HepG2 (cell line): Measurements from ENCODE around the gene KLF18. TPM values are rescaled to one million over a fixed set of nuclear protein-coding genes. Genes with fewer than 3 reads are reported as not detected.

Experiments used
- ATAC-seq: fragments of 200-7000 bp; cut with Tn5 transposase; 3 replicates; pipeline ENCODE4 v1.9.1; 2020; ENCODE audit warnings: mild to moderate bottlenecking, moderate library complexity
- BruUV-seq: library from RNA; stranded (reverse); fragments of 400-500 nt; replicated peaks from 2 replicates; lab custom pipeline; 2021; lab: Mats Ljungman, UMichigan
- CTCF ChIA-PET: fragments of 300-600 bp; formaldehyde crosslinking; extraction: SDS; loops from one replicate; lab custom pipeline; 2021; ENCODE audit warnings: low total read pairs, inconsistent platforms, low intra/inter-chr PET ratio; lab: Yijun Ruan, JAX
- POLR2A ChIA-PET: fragments of 350-600 bp; sonication (Branson Sonifier 250); formaldehyde crosslinking; loops from one replicate; lab custom pipeline; 2020; ENCODE audit warnings: antibody characterized with exemption, inconsistent platforms; lab: Yijun Ruan, JAX
- DNase-seq: peaks from one replicate; pipeline ENCODE4 v3.0.0-alpha.2; 2015; ENCODE audit warnings: low spot score
- FAIRE-seq: peaks from 3 replicates; lab custom pipeline; 2011; peaks lifted over from hg19 to GRCh38; lab: Jason Lieb, UNC
- H2AFZ ChIP-seq: one replicate; pipeline ENCODE4 v1.6.1; 2011; ENCODE audit warnings: low read length, inconsistent platforms
- H3K27ac ChIP-seq: fragments of 300-600 bp; 3 replicates; pipeline ENCODE4 v1.8.0; 2011; ENCODE audit warnings: mixed run types, mild to moderate bottlenecking, mixed read lengths, low read length, inconsistent platforms; ENCODE audit not compliant: insufficient read depth; ENCODE audit errors: extremely low read length
- H3K27me3 ChIP-seq, 2 experiments: fragments of 200-600 bp in 1 of 2; 2 replicates in 1 of 2; 3 replicates in 1 of 2; pipeline versions ENCODE4 v1.6.0 to v1.8.0; 2011; ENCODE audit warnings: low read length in 2 of 2, mild to moderate bottlenecking in 2 of 2, moderate library complexity in 2 of 2, inconsistent platforms in 1 of 2; ENCODE audit not compliant: insufficient read depth in 2 of 2, control insufficient read depth in 1 of 2
- H3K36me3 ChIP-seq, 2 experiments: fragments of 200-600 bp in 1 of 2; replicated peaks in 1 of 2; 2 replicates in 1 of 2; 3 replicates in 1 of 2; pipeline versions ENCODE4 v1.5.1 to v1.8.0; 2011; ENCODE audit warnings: low read length in 2 of 2, inconsistent platforms in 1 of 2; ENCODE audit not compliant: insufficient read depth in 2 of 2, control insufficient read depth in 1 of 2
- H3K4me1 ChIP-seq: 2 replicates; pipeline ENCODE4 v1.5.1; 2012; ENCODE audit warnings: low read length, inconsistent platforms; ENCODE audit not compliant: insufficient read depth
- H3K4me2 ChIP-seq: 2 replicates; pipeline ENCODE4 v1.6.0; 2011; ENCODE audit warnings: low read depth, low read length, inconsistent platforms
- H3K4me3 ChIP-seq, 3 experiments: fragments of 200-600 bp in 1 of 3; sonication (generic), shearing (Covaris generic) in 1 of 3; replicated peaks in 1 of 3; 2 replicates each; pipeline ENCODE4 v1.5.1; 2011 to 2016; ENCODE audit warnings: low read length in 3 of 3, inconsistent platforms in 2 of 3, low read depth in 2 of 3, mild to moderate bottlenecking in 2 of 3, control low read depth in 1 of 3, mixed read lengths in 1 of 3; ENCODE audit not compliant: insufficient read depth in 1 of 3
- H3K79me2 ChIP-seq: one replicate; pipeline ENCODE4 v1.6.1; 2011; ENCODE audit warnings: low read length, inconsistent platforms; ENCODE audit not compliant: insufficient read depth
- H3K9ac ChIP-seq: 2 replicates; pipeline ENCODE4 v1.6.0; 2011; ENCODE audit warnings: mild to moderate bottlenecking, low read depth, low read length, inconsistent platforms; ENCODE audit not compliant: insufficient read depth
- H3K9me3 ChIP-seq: 2 replicates; pipeline ENCODE4 v1.5.1; 2012; ENCODE audit warnings: mild to moderate bottlenecking, low read length
- H4K20me1 ChIP-seq: 2 replicates; pipeline ENCODE4 v1.6.0; 2011; ENCODE audit warnings: inconsistent platforms, mild to moderate bottlenecking, low read length, moderate library complexity; ENCODE audit not compliant: insufficient read depth
- KDM6A ChIP-seq: IDR thresholded peaks from 2 replicates; pipeline ENCODE4 v1.6.1; 2016; ENCODE audit warnings: low read depth
- NCOA1 ChIP-seq: sonication (generic); formaldehyde crosslinking; IDR thresholded peaks from 2 replicates; pipeline ENCODE4 v1.9.0; 2021; ENCODE audit warnings: missing genetic modification reagents
- NFKB2 ChIP-seq: sonication (generic); formaldehyde crosslinking; IDR thresholded peaks from 2 replicates; pipeline ENCODE4 v1.4.0; 2020; ENCODE audit warnings: missing genetic modification reagents, borderline replicate concordance
- SNAPC2 ChIP-seq: sonication (generic); formaldehyde crosslinking; IDR thresholded peaks from 2 replicates; pipeline ENCODE4 v1.8.1; 2022; ENCODE audit warnings: mild to moderate bottlenecking, missing genetic modification reagents
- WGBS: methylation state at CpG from one replicate; pipeline ENCODE4 v1.1.6; 2017; ENCODE audit warnings: low lambda C conversion rate; 5-methylcytosine and 5-hydroxymethylcytosine counted together
- in situ Hi-C: cut with HindIII; loops from 2 replicates; pipeline ENCODE4 v1.10.0; 2017; ENCODE audit warnings: low pct_unique_long_range_greater_than_20kb; ENCODE audit not compliant: extremely low pct_ligation_motif_present
- intact Hi-C: fragments of 100-400 bp; cut with micrococcal nuclease; formaldehyde crosslinking; loops from one replicate; pipeline ENCODE4 v1.10.0; 2022; ENCODE audit not compliant: unreplicated experiment
- polyA plus RNA-seq, 8 experiments: library from polyadenylated mRNA; depleted of rRNA in 3 of 8; stranded (reverse) in 7 of 8; unstranded in 1 of 8; fragments of >200 nt; fragmentation: Illumina TruSeq in 4 of 8; extraction: Trizol in 4 of 8; gene quantifications; 2 replicates each; pipeline versions ENCODE4 v1.2.1 to v1.2.3, GENCODE V29; 2011 to 2016; ENCODE audit warnings: low read depth in 4 of 8, missing spikeins in 1 of 8, mixed read lengths in 1 of 8; ENCODE audit not compliant: insufficient read depth in 1 of 8
- total RNA-seq, 5 experiments: library from RNA; depleted of rRNA; stranded (reverse); fragments of >200 nt; fragmentation: Illumina TruSeq; extraction: Trizol; gene quantifications; 2 replicates each; pipeline ENCODE4 v1.2.3, GENCODE V29; 2016; ENCODE audit warnings: low read depth in 1 of 5
- TF ChIP-seq, protein P1 (sequence below), 2 experiments: fragments of 450-650 bp in 1 of 2; sonication (generic) in 1 of 2; formaldehyde crosslinking in 1 of 2; IDR thresholded peaks; 2 replicates each; pipeline versions ENCODE4 v1.6.1 to v1.8.0; 2016 to 2022; ENCODE audit warnings: antibody characterized with exemption in 1 of 2, mild to moderate bottlenecking in 1 of 2, missing genetic modification reagents in 1 of 2
- TF ChIP-seq, protein P2 (sequence below): sonication (generic); formaldehyde crosslinking; IDR thresholded peaks from 2 replicates; pipeline ENCODE4 v1.5.0; 2020; ENCODE audit warnings: mild to moderate bottlenecking, missing genetic modification reagents
- TF ChIP-seq, protein P3 (sequence below): sonication (generic); formaldehyde crosslinking; IDR thresholded peaks from 2 replicates; pipeline ENCODE4 v1.8.0; 2022; ENCODE audit warnings: mild to moderate bottlenecking, missing genetic modification reagents, moderate library complexity

Gene KLF18
- total and polyA plus RNA-seq, 2 of the 13 experiments (the other 11 are each of a cell fraction or from before 2014, with no cell fraction given) = not detected

DNA sequence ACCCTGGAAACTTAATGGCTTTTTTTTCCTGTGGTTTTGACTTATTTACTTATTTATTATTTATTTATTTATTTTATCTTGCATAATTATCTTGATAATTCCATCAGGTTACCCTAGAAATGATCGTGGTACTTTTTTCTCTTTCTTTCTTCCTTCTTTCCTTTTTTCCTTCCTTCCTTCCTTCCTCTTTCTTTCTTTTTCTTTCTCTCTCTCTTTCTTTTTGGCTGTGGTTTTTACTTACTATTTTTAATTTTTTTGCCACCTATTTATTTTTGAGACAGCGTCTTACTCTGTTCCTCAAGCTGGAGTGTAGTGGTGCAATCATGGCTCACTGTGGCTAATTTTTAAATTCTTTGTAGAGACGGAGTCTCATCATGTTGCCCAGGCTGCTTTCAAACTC is 6.2 kb upstream of the KLF18 start:
- 28% methylated on average over 3 of the region's 3 CpGs for WGBS
- ChIA-PET CTCF (no interaction called here), POLR2A (no interaction called here)
- no peaks in the 10 kb centered on the region for H3K4me1 ChIP-seq
- no peak for DNase-seq
- no peak overlapping the region for H3K9ac ChIP-seq
- peaks cover 0 to 13% of the 10 kb centered on the region in 2 experiments; a peak in 1 of 5 replicates for H3K27me3 ChIP-seq
- no peak overlapping the region for H3K4me3 ChIP-seq
- no peak for ATAC-seq
- no peak overlapping the region for H2AFZ ChIP-seq
- no peak for FAIRE-seq
- intact Hi-C loops = no loop called here
- H3K9me3 ChIP-seq = peaks cover 6% of the 10 kb centered on the region
- no peak overlapping the region for H3K27ac ChIP-seq
- no peaks in the 10 kb centered on the region for H4K20me1 ChIP-seq
- H3K36me3 ChIP-seq = no peaks in the 10 kb centered on the region
- BruUV-seq = no TSS peak
- H3K79me2 ChIP-seq = no peaks in the 10 kb centered on the region
- H3K4me2 ChIP-seq = no peak overlapping the region
- in situ Hi-C loops = no loop called here
- TF ChIP-seq, protein P1, sequence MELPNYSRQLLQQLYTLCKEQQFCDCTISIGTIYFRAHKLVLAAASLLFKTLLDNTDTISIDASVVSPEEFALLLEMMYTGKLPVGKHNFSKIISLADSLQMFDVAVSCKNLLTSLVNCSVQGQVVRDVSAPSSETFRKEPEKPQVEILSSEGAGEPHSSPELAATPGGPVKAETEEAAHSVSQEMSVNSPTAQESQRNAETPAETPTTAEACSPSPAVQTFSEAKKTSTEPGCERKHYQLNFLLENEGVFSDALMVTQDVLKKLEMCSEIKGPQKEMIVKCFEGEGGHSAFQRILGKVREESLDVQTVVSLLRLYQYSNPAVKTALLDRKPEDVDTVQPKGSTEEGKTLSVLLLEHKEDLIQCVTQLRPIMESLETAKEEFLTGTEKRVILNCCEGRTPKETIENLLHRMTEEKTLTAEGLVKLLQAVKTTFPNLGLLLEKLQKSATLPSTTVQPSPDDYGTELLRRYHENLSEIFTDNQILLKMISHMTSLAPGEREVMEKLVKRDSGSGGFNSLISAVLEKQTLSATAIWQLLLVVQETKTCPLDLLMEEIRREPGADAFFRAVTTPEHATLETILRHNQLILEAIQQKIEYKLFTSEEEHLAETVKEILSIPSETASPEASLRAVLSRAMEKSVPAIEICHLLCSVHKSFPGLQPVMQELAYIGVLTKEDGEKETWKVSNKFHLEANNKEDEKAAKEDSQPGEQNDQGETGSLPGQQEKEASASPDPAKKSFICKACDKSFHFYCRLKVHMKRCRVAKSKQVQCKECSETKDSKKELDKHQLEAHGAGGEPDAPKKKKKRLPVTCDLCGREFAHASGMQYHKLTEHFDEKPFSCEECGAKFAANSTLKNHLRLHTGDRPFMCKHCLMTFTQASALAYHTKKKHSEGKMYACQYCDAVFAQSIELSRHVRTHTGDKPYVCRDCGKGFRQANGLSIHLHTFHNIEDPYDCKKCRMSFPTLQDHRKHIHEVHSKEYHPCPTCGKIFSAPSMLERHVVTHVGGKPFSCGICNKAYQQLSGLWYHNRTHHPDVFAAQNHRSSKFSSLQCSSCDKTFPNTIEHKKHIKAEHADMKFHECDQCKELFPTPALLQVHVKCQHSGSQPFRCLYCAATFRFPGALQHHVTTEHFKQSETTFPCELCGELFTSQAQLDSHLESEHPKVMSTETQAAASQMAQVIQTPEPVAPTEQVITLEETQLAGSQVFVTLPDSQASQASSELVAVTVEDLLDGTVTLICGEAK (IDR thresholded peaks at IDR 0.05) = no peak
- TF ChIP-seq, protein P1 (CRISPR knock-in tag; IDR thresholded peaks at IDR 0.05) = no peak
- TF ChIP-seq NCOA1 (CRISPR knock-in tag) = no peak
- no peak for TF ChIP-seq SNAPC2
- no peak for TF ChIP-seq NFKB2 (CRISPR knock-in tag)
- TF ChIP-seq KDM6A (CRISPR knock-in tag) = no peak
- TF ChIP-seq, protein P2, sequence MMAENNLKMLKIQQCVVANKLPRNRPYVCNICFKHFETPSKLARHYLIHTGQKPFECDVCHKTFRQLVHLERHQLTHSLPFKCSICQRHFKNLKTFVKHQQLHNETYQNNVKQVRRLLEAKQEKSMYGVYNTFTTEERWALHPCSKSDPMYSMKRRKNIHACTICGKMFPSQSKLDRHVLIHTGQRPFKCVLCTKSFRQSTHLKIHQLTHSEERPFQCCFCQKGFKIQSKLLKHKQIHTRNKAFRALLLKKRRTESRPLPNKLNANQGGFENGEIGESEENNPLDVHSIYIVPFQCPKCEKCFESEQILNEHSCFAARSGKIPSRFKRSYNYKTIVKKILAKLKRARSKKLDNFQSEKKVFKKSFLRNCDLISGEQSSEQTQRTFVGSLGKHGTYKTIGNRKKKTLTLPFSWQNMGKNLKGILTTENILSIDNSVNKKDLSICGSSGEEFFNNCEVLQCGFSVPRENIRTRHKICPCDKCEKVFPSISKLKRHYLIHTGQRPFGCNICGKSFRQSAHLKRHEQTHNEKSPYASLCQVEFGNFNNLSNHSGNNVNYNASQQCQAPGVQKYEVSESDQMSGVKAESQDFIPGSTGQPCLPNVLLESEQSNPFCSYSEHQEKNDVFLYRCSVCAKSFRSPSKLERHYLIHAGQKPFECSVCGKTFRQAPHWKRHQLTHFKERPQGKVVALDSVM = no peak
- TF ChIP-seq, protein P3, sequence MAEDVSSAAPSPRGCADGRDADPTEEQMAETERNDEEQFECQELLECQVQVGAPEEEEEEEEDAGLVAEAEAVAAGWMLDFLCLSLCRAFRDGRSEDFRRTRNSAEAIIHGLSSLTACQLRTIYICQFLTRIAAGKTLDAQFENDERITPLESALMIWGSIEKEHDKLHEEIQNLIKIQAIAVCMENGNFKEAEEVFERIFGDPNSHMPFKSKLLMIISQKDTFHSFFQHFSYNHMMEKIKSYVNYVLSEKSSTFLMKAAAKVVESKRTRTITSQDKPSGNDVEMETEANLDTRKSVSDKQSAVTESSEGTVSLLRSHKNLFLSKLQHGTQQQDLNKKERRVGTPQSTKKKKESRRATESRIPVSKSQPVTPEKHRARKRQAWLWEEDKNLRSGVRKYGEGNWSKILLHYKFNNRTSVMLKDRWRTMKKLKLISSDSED (CRISPR knock-in tag) = no peak
